HG02943 (cell line): Measurements from ENCODE around the gene SERPINE2.
"Not testable (repeated sequence)": the region's sequence is repeated elsewhere in the genome, so short reads cannot be mapped to it uniquely, and the experiment has no call there.

Source experiments
- ATAC-seq: cut with Tn5 transposase; IDR thresholded peaks from one replicate; pipeline ENCODE4 v1.9.1; 2021; ENCODE audit warnings: mild to moderate bottlenecking, low read depth, moderate library complexity; ENCODE audit not compliant: unreplicated experiment

The SERPINE2 gene

DNA sequence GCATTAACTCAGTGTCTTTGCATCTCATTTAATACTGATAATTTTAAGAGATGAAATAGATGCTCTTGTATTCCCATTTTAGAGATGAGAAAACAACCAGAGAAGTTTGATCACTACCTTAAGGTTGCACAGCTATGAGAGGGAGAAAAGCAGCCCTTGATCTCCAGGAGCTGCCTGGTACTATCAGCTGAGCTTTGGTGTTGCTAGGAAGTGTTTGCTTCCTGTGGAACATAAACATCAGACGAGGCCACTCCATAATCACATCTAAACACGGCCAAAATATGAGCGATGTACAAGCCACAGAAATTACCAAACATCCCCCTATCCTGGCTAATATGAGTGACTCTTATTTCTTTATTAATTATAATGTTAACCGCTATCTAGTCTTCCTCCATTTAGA, 93.3 kb downstream of the SERPINE2 start:
- ATAC-seq, result no peak

DNA sequence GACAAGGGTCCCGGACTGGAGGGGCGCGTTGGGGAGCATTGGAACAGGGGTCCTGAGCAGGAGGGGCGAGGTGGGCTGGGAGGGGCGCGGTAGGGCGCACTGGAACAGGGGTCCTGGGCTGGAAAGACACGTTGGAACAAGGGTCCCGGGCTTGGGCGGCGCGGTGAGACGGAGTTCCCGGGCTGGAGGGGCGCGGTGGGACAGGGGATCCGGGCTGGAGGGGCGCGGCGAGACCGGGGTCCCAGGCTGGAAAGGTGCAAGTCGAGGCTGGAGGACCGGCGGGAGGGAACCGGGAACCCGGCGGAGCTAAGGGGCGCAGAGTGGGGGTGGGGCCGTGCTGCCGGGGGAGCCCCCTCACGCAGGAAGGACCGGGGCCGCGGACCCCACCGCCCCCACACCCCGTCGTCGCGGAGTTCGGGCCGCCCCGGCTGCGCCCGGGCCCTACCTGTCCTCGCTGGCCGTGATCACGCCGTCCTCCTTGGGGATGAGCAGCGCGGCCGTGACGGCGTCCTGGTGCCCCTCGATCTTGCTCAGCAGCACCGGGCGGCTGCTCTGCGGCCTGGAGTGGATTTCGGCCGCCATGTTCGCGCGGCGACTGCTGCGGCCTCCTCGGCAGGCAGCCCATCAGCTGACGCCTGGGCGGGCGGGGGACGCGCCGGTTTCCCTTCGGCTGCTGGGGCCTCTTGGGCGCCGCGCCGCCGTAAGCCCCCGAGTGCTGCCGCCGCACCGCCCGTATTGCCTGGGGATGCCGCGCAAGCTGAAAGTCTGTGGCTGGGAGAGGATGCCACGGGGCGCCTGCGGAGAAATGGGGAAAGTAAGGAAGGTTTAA, 94.2 kb downstream of the SERPINE2 start, which contains the start of gene WDFY1:
TSS of gene WDFY1 (minus strand) at position 633 of the 829 bp plus-strand sequence. CDS start at position 582, 51 bp downstream.
- ATAC-seq, result peak; percentile 66

DNA sequence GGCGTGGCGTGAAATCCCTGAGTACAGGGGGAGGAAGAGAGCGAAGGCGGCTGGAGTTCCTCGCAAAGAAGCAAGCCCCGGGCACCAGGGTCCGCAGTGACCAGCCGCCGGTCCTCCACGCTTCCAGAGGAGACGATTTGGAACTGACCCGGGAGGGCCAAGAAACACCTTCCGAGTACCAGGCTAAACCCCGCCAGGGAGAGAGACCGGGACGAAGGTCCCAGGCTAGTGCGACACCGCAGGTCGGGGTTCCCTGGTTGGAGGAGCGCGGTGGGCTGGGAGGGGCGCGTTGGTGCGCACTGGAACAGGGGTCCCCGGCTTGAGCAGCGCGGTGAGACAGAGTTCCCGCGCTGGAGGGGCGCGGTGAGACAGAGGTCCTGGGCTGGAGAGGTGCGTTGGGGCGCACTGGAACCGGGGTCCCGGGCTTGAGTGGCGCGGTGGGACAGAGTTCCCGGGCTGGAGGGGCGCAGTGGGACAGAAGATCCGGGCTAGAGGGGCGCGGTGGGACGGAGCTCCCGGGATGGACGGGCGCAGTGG, 94.9 kb downstream of the SERPINE2 start:
- ATAC-seq, result no peak

DNA sequence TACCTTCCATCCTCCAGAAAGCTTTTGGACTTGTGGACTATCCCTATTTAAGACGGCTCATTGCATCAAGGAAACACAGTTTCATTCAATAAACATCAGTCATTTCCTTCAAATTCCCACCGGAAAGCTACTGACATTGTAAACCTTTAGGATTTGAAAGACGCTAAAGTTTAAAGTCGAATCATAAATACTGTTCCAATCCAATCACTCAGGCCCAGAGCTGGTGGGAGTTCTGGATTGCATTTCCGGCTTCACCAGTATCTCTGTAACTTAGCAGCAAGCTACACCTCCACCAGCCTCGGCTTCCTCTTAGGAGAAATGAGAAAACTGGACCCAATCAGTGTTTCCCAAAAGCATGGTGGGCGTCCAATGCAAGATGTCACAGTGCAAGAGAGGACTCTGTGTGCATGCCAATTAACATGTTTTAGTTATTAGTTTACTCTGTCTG, 95.5 kb downstream of the SERPINE2 start:
- ATAC-seq, result no peak

DNA sequence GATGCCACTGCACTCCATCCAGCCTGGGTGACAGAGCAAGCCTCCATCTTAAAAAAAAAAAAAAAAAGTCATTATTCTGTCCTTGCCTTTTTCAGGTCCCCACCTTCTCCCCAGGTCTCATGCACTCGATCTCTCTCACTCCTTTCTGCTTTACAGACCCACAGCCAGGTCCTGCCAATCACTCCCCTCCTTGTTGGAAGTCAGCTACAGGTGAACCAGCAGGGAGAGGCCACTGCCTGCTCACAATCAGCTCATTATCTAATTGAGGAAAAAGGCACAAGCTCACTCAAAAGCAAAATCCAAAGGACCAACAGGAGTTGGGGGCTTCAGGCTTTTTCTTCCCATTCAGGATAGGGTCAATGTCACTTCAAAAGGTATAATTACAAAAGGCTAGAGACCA, 96.0 kb downstream of the SERPINE2 start:
- no peak for ATAC-seq

DNA sequence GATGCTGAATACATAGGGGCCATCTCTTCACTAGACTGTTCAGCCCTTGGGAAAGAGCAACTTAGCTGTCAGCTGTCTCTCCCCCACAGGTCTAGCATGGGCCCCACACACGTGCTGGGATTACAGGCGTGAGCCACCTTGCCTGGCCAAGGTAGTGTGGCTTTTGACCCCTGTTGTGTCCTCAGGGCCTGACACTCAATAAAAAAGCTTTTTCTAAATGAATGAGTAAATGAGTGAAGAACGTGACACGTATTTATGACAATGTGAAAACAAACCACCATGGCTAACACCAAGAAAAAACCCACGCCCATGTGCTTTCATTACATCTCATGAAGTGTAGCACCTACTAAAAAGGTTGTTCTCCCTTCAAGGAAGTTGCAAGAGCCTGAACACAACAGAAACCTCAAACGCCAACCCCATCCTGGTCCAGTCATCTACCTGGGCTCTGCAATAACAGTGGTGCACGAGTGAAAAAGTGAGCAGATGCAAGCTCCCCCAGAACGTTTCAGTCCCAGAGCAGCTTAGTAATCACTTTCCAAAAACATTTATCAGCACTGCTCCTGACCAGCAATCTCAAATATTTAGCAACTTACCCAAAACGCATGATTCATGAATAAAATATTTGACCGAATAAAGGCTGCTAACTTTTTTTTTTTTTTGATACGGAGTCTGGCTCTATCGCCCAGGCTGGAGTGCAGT, 97.4 kb downstream of the SERPINE2 start:
- ATAC-seq, result peak; percentile 34

DNA sequence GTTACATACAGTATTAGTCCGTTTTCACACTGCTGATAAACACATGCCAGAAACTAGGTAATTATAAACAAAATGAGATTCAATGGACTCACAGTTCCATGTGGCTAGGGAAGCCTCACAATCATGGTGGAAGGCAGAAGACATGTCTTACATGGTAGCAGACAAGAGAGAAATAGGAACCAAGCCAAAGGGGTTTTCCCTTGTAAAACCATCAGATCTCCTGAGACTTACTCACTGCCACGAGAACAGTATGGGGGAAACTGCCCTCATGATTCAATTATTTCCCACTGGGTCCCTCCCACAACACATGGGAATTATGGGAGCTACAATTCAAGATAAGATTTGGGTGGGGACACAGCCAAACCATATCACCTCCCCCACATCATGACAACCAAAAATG, 99.6 kb downstream of the SERPINE2 start:
- not testable (repeated sequence) for ATAC-seq

DNA sequence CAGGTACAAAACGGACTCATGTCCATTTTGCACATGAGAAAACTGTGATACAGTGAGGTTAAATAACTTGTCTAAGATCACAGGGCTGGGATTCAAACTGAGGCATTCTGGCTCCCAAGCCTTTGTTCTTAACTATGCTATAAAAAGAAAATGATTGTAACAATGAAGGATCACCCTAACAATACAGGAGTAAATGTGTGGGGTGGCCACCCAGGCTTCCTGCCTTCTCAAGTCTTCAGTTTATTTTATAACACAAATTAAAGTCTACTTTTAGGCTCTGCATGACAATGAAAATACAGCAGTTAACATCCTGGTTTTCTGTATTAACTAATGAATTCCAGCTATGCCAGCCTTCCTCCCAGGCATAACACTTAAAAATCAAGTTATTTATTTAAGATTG, 101.6 kb downstream of the SERPINE2 start:
- no peak for ATAC-seq

DNA sequence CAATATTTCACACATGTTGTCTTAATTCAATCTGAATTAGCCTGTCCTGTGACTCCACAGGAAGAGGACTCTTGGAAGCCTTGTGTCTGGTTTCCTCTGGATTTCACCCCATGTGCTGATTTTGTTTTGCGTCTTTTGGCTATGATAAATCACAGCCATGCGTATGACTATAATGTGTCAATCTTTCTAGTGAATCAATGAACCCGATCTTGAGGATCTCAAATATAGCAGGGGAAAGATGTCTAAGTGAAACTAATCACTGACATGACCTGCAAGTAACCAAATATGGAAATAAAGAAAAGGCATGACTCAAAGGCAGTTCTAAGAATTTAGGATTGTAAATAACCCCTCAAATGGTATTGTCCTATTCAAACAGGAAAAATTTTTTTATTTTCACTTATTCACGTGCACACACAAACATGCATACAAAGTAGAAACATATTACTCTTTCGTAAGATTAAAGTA, 102.2 kb downstream of the SERPINE2 start:
- ATAC-seq, result no peak

DNA sequence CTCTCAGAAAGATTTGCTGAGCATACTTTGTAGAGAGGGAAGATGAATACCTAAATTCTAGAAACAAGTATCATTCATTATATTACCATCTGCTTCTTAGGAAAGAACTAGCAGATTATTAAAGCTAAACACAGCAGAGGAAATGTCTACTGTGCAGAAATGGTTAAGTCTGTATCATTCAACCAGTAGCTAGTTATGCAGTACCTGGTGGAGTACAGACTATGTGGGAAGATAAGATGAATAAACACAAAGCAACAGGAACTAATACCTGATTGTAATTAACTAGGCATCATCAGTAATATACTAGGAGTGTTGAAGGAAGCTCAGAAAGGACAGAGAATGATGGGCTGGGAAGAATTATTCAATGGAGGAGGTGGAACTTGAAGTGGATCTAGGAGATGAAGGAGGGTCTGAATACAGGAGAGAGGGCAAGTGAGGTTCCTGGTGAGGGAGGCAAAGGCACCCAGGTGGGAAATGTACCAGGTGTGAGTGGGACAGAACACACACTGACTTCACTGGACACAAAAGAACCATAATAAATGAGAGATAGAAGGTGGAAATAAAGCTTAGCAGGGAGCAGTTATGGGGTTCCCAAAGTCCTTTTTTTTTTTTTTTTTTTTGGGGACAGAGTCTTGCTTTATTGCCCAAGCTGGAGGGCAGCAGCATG, 103.5 kb downstream of the SERPINE2 start:
- ATAC-seq, result no peak

DNA sequence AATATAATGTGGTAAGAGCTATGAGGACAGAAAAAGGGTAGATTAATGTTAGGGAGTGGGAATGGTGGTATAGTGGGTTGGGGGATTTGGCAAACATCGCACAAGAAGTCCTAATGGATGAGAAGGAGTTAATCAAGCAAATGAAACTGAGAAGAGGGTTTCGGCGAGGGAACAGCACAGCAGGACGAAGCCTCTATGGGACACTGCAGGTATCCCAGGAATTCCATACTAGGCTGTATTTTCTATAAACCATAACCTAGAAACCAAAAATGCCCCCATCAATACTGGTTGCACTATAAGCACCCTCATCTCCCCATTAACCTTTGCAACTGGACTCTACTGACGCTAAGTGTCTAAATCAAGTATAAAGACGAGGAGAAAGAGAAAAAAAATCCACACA, 104.2 kb downstream of the SERPINE2 start:
- ATAC-seq, result no peak

DNA sequence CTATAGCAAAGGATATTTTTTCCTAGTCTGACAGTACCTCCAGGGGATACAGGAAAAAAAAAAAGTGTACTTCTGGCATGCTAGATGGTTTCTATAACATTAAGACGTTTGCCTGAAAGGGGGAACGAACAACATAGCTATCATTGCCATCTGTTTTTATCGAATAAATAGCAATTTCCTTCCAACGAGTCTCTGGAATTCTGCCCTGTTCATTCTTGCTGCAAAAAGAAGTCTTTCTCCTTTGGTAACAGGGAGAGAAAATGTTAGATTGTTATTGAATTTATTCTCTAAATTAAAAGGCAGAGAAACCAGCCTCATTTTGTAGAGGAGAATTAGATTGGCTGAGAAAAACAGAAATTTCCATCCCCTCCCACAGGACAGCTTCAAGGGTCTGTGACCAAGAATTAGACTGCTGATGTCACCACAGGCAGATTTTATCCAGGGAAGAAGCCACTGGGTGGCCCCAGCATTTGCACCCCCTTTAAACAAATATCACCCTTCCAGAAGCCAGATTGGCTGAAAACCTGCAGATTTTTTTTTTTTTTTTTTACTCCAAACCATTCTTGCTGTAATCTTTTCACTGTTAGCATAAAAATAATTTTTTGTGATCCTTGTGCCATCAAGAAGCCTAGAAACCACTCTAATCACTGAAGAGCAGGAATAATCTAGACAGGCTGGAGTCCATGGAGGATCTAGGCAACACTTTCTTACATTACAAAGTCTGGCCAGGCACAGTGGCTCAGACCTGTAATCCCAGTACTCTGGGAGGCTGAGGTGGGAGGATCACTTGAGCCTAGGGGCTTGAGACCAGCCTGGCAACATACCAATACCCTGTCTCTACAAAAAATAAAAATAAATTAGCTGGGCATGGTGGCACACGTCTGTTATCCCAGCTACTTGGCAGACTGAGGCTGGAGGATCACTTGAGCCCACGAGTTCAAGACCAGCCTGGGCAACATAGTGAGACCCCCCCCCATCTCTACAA, 106.0 kb downstream of the SERPINE2 start:
- ATAC-seq, result no peak

DNA sequence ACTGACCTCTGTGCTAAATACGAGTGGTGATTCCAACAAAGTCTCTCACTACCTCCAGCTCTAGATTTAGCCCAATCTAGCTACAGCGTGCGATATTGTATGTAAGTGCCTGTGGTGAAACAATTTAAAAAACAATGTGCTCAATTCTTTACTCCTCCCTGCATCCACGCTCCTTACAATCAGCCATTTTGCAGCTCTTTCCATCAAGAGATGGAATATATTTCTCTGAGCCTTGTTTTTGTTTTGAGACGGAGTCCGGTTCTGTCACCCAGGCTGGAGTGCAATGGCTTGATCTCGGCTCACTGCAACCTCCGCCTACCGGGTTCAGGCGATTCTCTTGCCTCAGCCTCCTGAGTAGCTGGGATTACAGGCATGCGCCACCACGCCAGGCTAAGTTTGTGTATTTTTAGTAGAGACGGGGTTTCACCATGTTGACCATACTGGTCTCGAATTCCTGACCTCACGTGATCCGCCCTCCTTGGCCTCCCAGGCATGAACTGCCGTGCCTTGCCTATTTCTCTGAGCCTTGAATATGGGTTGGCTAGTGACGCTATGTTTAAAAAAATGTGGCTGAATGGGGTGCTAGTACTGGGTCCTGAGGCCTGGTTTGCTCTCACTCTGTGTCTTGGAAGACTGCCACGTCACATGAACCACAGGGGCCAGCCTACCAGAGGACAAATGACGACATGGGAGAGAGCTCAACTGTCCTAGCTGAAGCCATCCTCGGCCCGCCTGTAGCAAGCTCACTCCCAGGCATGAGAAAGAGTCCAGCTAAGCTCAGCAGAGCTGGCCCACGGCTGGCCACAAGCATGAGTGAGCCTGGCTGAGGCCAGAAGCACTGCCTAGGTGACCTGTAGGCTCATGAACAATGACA, 108.7 kb downstream of the SERPINE2 start:
- no peak for ATAC-seq

DNA sequence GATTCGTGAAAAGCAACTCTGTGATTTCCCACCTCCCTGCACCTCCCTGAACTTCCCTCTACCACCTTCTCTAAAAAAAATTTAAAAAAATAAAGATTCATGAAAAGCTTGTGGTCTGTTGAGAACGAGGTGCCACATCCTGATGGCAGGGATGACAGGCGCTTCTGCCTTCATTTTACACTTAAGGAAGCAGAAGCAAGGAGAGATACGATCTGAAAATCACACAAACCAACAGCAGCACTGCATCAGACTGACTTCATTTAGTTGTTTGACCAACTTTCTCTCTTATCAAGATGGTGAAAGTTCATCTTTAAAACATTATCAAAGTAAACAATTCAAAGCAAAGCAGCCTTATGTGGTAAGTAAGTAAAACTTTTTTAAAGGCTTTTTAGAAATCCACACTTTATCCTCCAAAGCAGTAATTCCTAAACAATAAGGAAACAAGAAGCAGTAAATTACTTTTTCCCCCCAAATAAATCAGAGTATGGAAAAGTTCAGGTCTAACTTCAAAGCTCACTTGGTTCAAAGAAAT, 109.4 kb downstream of the SERPINE2 start:
- ATAC-seq, result no peak

DNA sequence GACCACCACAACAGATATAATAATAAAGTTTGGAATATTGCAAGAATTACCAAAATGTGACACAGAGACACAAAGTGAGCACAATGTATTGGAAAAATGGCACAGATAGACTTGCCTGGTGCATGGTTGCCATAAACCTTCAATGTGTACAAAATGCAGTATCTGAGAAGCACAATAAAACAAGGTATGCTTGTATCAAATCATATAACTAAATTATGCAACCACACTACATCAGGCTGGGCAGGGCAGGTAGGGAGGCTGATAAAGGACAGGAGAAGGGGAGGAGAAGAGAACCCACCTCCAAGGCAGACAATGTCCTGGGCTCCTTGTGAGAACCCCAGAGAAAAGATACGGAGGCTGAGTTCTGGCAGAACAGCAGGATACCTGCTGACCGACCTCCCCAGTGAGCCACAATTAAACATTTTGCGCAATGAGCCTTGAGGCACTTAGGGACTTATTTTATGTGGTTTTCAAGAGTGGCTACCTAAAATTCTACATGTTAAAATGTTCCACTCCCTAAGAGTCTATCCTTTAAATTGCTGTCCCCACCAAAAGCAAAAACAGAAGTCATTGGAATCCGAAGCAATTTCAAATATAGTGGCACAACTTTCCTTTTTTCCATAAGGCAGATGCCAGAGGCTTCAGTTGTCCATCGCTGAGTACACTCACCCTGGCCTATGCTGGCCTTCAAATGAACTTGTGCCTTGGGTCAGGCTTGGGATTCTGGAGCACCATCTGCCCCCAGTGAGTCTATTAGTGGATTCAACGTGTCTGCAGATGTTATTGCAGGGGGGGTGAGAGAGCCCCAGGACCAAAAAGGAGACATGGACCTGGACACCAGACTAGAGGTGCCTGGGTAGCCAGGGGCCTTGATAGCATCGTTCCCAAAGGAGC, 110.7 kb downstream of the SERPINE2 start:
- no peak for ATAC-seq

DNA sequence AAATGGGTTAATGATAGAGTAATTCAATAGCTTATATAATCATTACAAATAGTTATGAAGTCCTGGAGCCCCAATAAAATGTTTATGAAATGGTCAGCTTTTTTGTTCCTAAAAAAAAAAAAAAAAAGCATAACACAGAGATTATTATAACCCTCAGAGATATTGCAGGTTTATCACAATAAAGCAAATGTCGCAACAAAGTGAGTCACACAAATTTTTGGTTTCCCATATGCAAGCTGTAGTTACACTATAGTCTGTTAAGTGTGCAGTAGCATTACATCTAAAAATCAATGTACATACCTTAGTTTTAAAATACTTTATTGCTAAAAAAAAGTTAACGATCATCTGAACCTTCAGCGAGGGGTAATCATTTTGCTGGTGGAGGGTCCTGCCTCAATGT, 114.0 kb downstream of the SERPINE2 start:
- no peak for ATAC-seq
